ENCODE results near the gene STK38. TPM values are rescaled to one million over a fixed set of nuclear protein-coding genes. Genes with fewer than 3 reads are reported as not detected.

Gene STK38
- total RNA-seq, 1 experiment from 2014 or later = 20.1 TPM

GRCh38 chr6:36578030-36578429, 30.8 kb upstream of the STK38 start:
- CTCF ChIA-PET = no interaction called here
- BruUV-seq (replicated peaks) = no TSS peak
- no peaks in the 10 kb centered on the region for H4K20me1 ChIP-seq (ENCODE audit: insufficient read depth)
- no peaks in the 10 kb centered on the region for H3K36me3 ChIP-seq (ENCODE audit: control insufficient read depth in 1 of 2, insufficient read depth in 2 of 2, low read length in 2 of 2)
- TF ChIP-seq TCF7L2 (IDR thresholded peaks at IDR 0.05; ENCODE audit: borderline replicate concordance, extremely low read depth, insufficient read depth, insufficient read length) (no peak), REST (IDR thresholded peaks at IDR 0.05; ENCODE audit: low read depth) (no peak), POLR2A (IDR thresholded peaks at IDR 0.05; ENCODE audit: borderline replicate concordance, extremely low read depth, insufficient read depth, insufficient read length) (no peak), YY1 (IDR thresholded peaks at IDR 0.05; ENCODE audit: extremely low read depth, insufficient replicate concordance, low read depth, low read length) (no peak)
- POLR2A ChIA-PET = no interaction called here
- intact Hi-C loops (cut with micrococcal nuclease) = no loop called here
- ATAC-seq (no peak), DNase-seq (ENCODE audit: low read depth, low spot score) (no peak)
- no peaks in the 10 kb centered on the region for H3K9me3 ChIP-seq (ENCODE audit: control insufficient read depth in 1 of 2, insufficient read depth in 1 of 2, low read depth in 1 of 2, low read length in 2 of 2)
- RAD21 ChIA-PET (ENCODE audit: low non-redundant PET in 1 of 2, low total read pairs in 2 of 2, uncharacterized antibody in 2 of 2, unreplicated experiment in 2 of 2) = no interaction called here
- no peaks in the 10 kb centered on the region for H3K9me2 ChIP-seq (ENCODE audit: insufficient read depth)
- peaks cover 27 to 41% of the 10 kb centered on the region in 2 experiments for H3K4me1 ChIP-seq (ENCODE audit: control insufficient read depth in 1 of 2, insufficient read depth in 2 of 2, low read length in 2 of 2)
- H3K79me2 ChIP-seq (ENCODE audit: insufficient read depth, low read length) = no peaks in the 10 kb centered on the region
- no peaks in the 10 kb centered on the region for H3K27me3 ChIP-seq (ENCODE audit: insufficient read depth, low read length)
- peak overlapping the region; percentile 65 for H3K4me2 ChIP-seq (ENCODE audit: low read length)
- H3K27ac ChIP-seq (ENCODE audit: low read depth, low read length) = peak overlapping the region; percentile 30
- H2AFZ ChIP-seq (ENCODE audit: low read depth, low read length, poor library complexity, severe bottlenecking) = peak overlapping the region; percentile 93
- H3K4me3 ChIP-seq (replicated peaks in 1 of 2; ENCODE audit: low read depth in 1 of 2, low read length in 2 of 2) = no peak overlapping the region
- H3K9ac ChIP-seq (ENCODE audit: low read length) = peak overlapping the region; percentile 32

GRCh38 chr6:36577301-36577700, 30.0 kb upstream of the STK38 start:
- peak; percentile 33 for DNase-seq (ENCODE audit: low read depth, low spot score)
- ChIA-PET CTCF (interaction anchor here (0.6 kb wide), 1 partner anchor 11 kb away, joined by 3 read pairs; no protein-coding TSS in a partner anchor), RAD21 (ENCODE audit: low non-redundant PET in 1 of 2, low total read pairs in 2 of 2, uncharacterized antibody in 2 of 2, unreplicated experiment in 2 of 2) (no interaction called here), POLR2A (no interaction called here)
- Histone ChIP-seq H3K9me3 (ENCODE audit: control insufficient read depth in 1 of 2, insufficient read depth in 1 of 2, low read depth in 1 of 2, low read length in 2 of 2) (no peaks in the 10 kb centered on the region), H3K27ac (ENCODE audit: low read depth, low read length) (peak overlapping the region; percentile 30; the same call in 1 of the 2 replicates), H3K27me3 (ENCODE audit: insufficient read depth, low read length) (no peaks in the 10 kb centered on the region), H3K9ac (ENCODE audit: low read length) (peak overlapping the region; percentile 32), H3K4me2 (ENCODE audit: low read length) (peak overlapping the region; percentile 65), H4K20me1 (ENCODE audit: insufficient read depth) (no peaks in the 10 kb centered on the region), H3K9me2 (ENCODE audit: insufficient read depth) (no peaks in the 10 kb centered on the region), H2AFZ (ENCODE audit: low read depth, low read length, poor library complexity, severe bottlenecking) (peak overlapping the region; percentile 93), H3K79me2 (ENCODE audit: insufficient read depth, low read length) (no peaks in the 10 kb centered on the region), H3K4me1 (ENCODE audit: control insufficient read depth in 1 of 2, insufficient read depth in 2 of 2, low read length in 2 of 2) (peaks cover 27 to 46% of the 10 kb centered on the region in 2 experiments), H3K4me3 (replicated peaks in 1 of 2; ENCODE audit: low read depth in 1 of 2, low read length in 2 of 2) (peak overlapping the region in 1 of 2 experiments; percentile 25; a peak in 2 of 4 replicates), H3K36me3 (ENCODE audit: control insufficient read depth in 1 of 2, insufficient read depth in 2 of 2, low read length in 2 of 2) (no peaks in the 10 kb centered on the region)
- no TSS peak for BruUV-seq (replicated peaks)
- intact Hi-C loops (cut with micrococcal nuclease) = no loop called here
- peak; percentile 67 for ATAC-seq
- TF ChIP-seq POLR2AphosphoS5 (IDR thresholded peaks at IDR 0.05; ENCODE audit: low read depth, low read length) = no peak
- peak; percentile 42; the same call in 1 of the 2 replicates for TF ChIP-seq SP1 (IDR thresholded peaks at IDR 0.05; ENCODE audit: low read depth)

All from HCT116 (cell line).